ENCODE data around the gene TNFRSF1B. TPM values are rescaled to one million over a fixed set of nuclear protein-coding genes. Genes with fewer than 3 reads are reported as not detected.

Gene TNFRSF1B
- total and polyA plus RNA-seq, 9 of the 15 experiments (the other 6 are each of a cell fraction or from before 2014, with no cell fraction given) = 8.8 to 91.3 (median 36.0) TPM

DNA sequence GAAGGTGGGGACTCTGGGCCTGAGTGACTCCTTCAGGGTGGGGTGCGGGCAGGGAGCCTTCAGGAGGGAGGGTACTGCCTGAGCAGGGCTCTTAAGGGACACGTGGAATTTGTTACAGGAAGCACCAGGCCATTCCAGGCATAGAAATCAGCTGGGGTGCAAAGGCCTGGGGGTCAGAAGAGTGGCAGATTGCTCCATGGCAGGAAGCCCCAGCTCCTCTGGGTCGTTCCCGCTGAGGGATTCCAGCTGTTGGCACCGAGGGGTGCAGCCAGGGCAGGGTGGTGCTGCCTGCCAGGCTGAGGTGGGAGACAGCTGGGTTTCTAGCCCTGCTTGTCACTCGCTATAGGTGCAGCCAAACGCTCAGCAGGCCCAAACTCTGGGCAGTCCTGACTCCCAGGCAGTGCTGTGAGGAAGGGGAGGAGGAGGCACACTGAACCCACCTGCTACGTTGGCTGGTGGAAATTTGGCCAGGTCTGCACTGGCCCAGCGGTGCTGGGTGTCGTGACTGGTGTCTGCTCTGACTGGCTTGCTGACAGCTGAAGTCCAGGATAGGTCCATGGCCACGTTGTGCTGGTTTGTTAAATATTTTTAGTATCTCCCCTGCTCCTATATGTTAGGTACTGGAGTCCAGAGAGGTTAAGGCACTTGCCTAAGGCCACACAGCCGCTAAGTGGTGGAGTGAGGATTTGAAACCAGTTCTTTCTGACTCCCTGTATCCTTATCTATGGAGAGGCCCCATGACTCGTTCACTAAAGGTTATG lies 19.3 kb downstream of the TNFRSF1B start (continued):
- no peak for TF ChIP-seq TFAM (CRISPR knock-in tag; conservative IDR thresholded peaks at IDR 0.05)
- no peak for TF ChIP-seq ZNF75A (CRISPR knock-in tag; IDR thresholded peaks at IDR 0.05)
- TF ChIP-seq TAF7 (tag; IDR thresholded peaks at IDR 0.05) = no peak
- no peak for TF ChIP-seq PYGO2 (tag; IDR thresholded peaks at IDR 0.05)
- TF ChIP-seq ZNF121 (CRISPR knock-in tag; conservative IDR thresholded peaks at IDR 0.05) = 0 out of 2 replicates have a peak, but pooled peaks have one; percentile 15
- peak; percentile 48 to 66; a peak in 3 of 4 replicates for TF ChIP-seq KDM1A (IDR thresholded peaks at IDR 0.05)
- no peak for TF ChIP-seq SIRT6 (IDR thresholded peaks at IDR 0.05; ENCODE audit: low read depth, low read length)
- TF ChIP-seq, protein P1, sequence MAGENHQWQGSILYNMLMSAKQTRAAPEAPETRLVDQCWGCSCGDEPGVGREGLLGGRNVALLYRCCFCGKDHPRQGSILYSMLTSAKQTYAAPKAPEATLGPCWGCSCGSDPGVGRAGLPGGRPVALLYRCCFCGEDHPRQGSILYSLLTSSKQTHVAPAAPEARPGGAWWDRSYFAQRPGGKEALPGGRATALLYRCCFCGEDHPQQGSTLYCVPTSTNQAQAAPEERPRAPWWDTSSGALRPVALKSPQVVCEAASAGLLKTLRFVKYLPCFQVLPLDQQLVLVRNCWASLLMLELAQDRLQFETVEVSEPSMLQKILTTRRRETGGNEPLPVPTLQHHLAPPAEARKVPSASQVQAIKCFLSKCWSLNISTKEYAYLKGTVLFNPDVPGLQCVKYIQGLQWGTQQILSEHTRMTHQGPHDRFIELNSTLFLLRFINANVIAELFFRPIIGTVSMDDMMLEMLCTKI (IDR thresholded peaks at IDR 0.05; ENCODE audit: partially characterized antibody) = no peak
- no peak for TF ChIP-seq ZSCAN32 (CRISPR knock-in tag; IDR thresholded peaks at IDR 0.05)
- TF ChIP-seq ZNF696 (CRISPR knock-in tag; conservative IDR thresholded peaks at IDR 0.05) = no peak
- TF ChIP-seq ADNP (tag; IDR thresholded peaks at IDR 0.05) = peak; percentile 50; the same call in 1 of the 2 replicates
- TF ChIP-seq, protein P2, sequence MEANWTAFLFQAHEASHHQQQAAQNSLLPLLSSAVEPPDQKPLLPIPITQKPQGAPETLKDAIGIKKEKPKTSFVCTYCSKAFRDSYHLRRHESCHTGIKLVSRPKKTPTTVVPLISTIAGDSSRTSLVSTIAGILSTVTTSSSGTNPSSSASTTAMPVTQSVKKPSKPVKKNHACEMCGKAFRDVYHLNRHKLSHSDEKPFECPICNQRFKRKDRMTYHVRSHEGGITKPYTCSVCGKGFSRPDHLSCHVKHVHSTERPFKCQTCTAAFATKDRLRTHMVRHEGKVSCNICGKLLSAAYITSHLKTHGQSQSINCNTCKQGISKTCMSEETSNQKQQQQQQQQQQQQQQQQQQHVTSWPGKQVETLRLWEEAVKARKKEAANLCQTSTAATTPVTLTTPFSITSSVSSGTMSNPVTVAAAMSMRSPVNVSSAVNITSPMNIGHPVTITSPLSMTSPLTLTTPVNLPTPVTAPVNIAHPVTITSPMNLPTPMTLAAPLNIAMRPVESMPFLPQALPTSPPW (CRISPR knock-in tag; IDR thresholded peaks at IDR 0.05) = no peak
- TF ChIP-seq, protein P3, sequence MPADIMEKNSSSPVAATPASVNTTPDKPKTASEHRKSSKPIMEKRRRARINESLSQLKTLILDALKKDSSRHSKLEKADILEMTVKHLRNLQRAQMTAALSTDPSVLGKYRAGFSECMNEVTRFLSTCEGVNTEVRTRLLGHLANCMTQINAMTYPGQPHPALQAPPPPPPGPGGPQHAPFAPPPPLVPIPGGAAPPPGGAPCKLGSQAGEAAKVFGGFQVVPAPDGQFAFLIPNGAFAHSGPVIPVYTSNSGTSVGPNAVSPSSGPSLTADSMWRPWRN (IDR thresholded peaks at IDR 0.05; ENCODE audit: low read depth) = no peak
- no peak for TF ChIP-seq EGR1 (conservative IDR thresholded peaks at IDR 0.05)
- TF ChIP-seq SRSF3 (IDR thresholded peaks at IDR 0.05; ENCODE audit: insufficient read depth, low read length) = no peak
- peak; percentile 85 for TF ChIP-seq BCOR (IDR thresholded peaks at IDR 0.05)
- no peak for TF ChIP-seq WHSC1 (IDR thresholded peaks at IDR 0.05; ENCODE audit: low read length)
- TF ChIP-seq TARDBP (IDR thresholded peaks at IDR 0.05) = no peak
- TF ChIP-seq CCNT2 (IDR thresholded peaks at IDR 0.05; ENCODE audit: borderline replicate concordance, extremely low read depth, insufficient read length, low read depth, low read length) = no peak
- TF ChIP-seq CC2D1A (IDR thresholded peaks at IDR 0.05) = no peak
- no peak for TF ChIP-seq HNRNPUL1 (IDR thresholded peaks at IDR 0.05; ENCODE audit: low read length)
- TF ChIP-seq CBFB (CRISPR knock-in tag; IDR thresholded peaks at IDR 0.05) = no peak
- TF ChIP-seq SMAD2 (IDR thresholded peaks at IDR 0.05; ENCODE audit: low read depth, low read length) = no peak
- TF ChIP-seq PTRF (tag; IDR thresholded peaks at IDR 0.05) = no peak
- no peak for TF ChIP-seq HDAC3 (IDR thresholded peaks at IDR 0.05; ENCODE audit: borderline replicate concordance, partially characterized antibody)
- no peak for TF ChIP-seq SAFB2 (IDR thresholded peaks at IDR 0.05; ENCODE audit: borderline replicate concordance, low read depth, low read length, severe bottlenecking)
- TF ChIP-seq, protein P4, sequence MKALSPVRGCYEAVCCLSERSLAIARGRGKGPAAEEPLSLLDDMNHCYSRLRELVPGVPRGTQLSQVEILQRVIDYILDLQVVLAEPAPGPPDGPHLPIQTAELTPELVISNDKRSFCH (CRISPR knock-in tag; IDR thresholded peaks at IDR 0.05) = no peak
- TF ChIP-seq, protein P4 (tag; IDR thresholded peaks at IDR 0.05) = no peak
